H1 (cell line): ENCODE results near the gene IQCN. TPM values are rescaled to one million over a fixed set of nuclear protein-coding genes. Genes with fewer than 3 reads are reported as not detected.

Experiments used
- CHD7 ChIP-seq: fragments of 300-600 bp; sonication (generic); IDR thresholded peaks from 2 replicates; pipeline ENCODE4 v1.7.1; 2012; ENCODE audit warnings: low read length, moderate library complexity, mild to moderate bottlenecking, inconsistent platforms; ENCODE audit not compliant: insufficient replicate concordance
- NANOG ChIP-seq: IDR thresholded peaks from 2 replicates; pipeline ENCODE4 v1.6.1; 2011; ENCODE audit warnings: low read length, low read depth, mild to moderate bottlenecking, inconsistent platforms; ENCODE audit not compliant: insufficient read depth, poor library complexity, severe bottlenecking
- SP4 ChIP-seq: IDR thresholded peaks from 2 replicates; pipeline ENCODE4 v1.6.1; 2012; ENCODE audit warnings: low read length, inconsistent platforms
- SRF ChIP-seq: IDR thresholded peaks from 2 replicates; pipeline ENCODE4 v1.6.1; 2011; ENCODE audit warnings: mild to moderate bottlenecking, low read depth, low read length, moderate library complexity
- TAF1 ChIP-seq: IDR thresholded peaks from 2 replicates; pipeline ENCODE4 v1.6.1; 2011; ENCODE audit warnings: mild to moderate bottlenecking, low read depth, low read length
- ZNF274 ChIP-seq: IDR thresholded peaks from 2 replicates; pipeline ENCODE4 v1.7.0; 2012; ENCODE audit warnings: low read length, borderline replicate concordance; ENCODE audit errors: extremely low read depth
- polyA plus RNA-seq, 7 experiments: library from polyadenylated mRNA; depleted of rRNA in 3 of 7; stranded (reverse) in 5 of 7; unstranded in 2 of 7; fragments of >200 nt in 5 of 7; fragments of 200-250 nt in 2 of 7; gene quantifications; 1 replicate in 5 of 7; 2 replicates in 1 of 7; 4 replicates in 1 of 7; pipeline versions ENCODE4 v1.2.1 to v1.2.3, GENCODE V29; 2011 to 2013; ENCODE audit warnings: missing spikeins in 2 of 7, mixed read lengths in 2 of 7
- total RNA-seq: library from RNA; stranded (reverse); fragmentation: NEBNext Ultra II Directional; extraction: Animal tissue kit (Norgen Biotek cat#: 25700); gene quantifications from 2 replicates; pipeline ENCODE4 v1.2.1, GENCODE V29; 2021

The IQCN gene
- total and polyA plus RNA-seq, 2 of the 8 experiments (the other 6 are each of a cell fraction or from before 2014, with no cell fraction given): 0.36 to 1.0 TPM

- TF ChIP-seq CHD7: no peak
- TF ChIP-seq ZNF274: no peak
- no peak for TF ChIP-seq SP4
- TF ChIP-seq SRF: no peak
- TF ChIP-seq NANOG: no peak
- no peak for TF ChIP-seq TAF1
These were observed 35.3 kb upstream of the IQCN start (continued) for GRCh38 chr19:18309525-18310064.
